GM21619 (cell line): Measurements from ENCODE around the gene RMDN3.

ENCODE experiments used
- ATAC-seq: cut with Tn5 transposase; IDR thresholded peaks from one replicate; pipeline ENCODE4 v1.9.1; 2021; ENCODE audit not compliant: unreplicated experiment

RMDN3 gene

DNA sequence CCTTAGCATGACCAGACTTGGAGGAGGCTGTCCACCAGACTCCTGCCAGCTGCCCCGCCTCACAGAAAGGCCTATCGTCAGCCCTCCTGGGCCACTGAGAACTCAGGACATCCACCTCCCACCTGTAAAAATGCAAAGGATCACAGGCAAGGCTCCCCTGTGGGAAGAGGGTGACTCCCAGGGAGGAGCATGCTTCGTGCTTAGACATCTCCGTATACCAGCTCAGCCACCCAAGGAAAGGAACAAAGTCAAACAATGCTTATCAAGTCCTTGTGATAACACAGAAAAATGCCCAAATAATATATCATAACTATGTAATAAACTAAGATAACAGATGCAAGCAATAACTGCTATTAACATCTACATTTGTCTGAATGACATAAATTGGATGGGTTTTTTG is 4.2 kb downstream of the RMDN3 start:
- no peak for ATAC-seq

DNA sequence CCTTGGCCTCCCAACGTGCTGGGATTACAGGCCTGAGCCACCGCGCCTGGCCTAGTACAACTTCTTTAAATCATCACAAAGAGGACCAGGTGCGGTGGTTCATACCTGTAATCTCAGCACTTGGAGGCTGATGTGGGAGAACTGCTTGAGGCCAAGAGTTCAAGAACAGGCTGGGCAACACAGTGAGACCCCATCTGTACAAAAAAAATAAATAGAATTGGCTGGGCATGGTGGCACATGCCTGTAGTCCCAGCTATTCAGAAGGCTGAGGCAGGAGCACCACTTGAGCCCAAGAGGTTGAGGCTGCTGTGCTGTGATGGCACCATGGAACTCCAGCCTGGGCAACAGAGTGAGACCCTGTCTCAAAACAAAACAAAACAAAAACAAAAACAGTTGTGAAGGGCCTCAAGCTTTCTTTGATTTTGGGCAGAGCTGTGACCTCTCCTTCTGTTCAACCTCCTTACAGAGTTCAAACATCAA is 5.9 kb downstream of the RMDN3 start:
- no peak for ATAC-seq

DNA sequence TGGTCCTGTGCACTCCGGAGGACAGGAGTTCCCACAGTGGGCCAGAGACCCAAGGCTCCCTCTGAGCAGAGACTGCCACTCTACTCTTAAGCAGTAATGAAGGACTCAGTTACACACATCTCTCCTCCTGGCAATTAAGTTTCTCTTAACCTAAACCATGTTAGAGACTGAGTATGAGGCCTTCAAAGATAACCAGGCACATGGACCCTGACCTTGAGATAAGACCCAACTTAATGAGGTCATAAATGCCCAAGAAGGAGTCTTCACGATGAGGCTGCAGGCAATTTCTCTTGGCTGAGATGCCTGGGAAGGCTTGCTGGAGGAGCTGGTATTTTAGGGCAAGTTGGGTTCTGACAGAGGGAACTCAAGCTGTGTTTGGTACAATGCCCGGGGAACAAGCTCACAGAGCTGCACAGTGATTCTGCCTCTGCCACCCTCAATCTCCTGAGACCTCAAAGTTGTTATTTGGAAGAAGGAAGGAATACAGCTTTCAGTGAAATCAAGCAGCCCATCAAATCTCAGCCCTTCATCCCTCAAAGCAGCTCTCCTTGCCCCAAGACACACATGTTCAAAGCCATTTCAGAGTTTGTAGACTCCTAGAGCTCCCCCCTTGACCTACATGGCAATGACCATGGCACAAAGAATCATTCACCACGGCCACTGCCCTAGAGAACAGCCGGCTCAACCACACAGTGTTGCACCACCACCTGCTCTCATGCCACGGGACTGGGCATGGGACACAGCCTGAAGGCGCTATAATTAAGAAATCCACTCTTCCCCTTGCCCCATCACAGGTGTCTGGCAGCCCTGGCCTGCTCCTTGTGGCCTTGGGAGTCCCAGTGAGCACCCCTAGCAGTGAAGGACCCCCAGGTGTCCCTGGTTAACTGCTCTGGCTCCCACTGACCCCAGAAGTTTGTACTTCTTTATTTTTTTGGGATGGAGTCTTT is 7.1 kb downstream of the RMDN3 start:
- ATAC-seq, result no peak

DNA sequence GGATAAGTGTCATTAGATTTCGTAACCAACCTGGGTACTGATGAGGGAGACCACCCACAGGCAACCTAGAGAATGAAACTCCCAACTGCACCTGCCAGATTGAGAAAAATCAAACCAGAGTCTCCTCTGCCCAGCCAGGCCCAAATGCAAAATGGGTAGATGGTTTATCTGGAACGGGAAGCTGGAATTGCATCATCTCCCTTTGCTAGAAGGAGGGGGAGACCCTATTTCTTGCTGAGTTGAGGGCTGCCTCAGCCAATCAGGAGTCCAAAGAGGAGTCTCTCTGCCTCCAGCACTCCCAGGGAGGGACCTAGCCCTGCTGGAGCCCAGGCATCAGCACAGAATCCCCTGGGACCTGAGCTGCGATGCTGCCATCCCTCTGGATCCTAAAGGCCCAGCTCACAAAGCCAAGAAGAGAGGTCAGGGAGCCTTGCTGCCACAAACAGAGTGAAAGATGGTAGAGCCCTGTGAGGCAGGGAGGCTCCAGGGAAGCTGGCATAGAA is 8.1 kb downstream of the RMDN3 start:
- no peak for ATAC-seq

DNA sequence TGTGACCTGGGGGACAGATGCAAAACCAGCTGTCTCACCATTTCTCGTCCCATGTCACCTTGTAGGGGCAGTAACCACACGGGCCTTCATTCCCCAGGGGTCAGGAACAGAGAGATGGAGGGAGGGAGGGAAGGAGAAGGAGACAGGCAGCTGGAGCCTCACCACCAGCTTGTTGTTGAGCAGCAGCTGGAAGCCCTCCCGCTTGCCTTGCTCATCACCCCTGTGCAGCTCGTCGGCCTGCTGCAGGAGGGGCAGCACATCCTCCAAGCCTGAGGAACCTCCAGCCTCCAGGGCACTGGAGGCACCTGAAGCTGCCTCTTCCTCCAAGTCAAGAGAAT is 10.3 kb downstream of the RMDN3 start:
- ATAC-seq, result no peak

DNA sequence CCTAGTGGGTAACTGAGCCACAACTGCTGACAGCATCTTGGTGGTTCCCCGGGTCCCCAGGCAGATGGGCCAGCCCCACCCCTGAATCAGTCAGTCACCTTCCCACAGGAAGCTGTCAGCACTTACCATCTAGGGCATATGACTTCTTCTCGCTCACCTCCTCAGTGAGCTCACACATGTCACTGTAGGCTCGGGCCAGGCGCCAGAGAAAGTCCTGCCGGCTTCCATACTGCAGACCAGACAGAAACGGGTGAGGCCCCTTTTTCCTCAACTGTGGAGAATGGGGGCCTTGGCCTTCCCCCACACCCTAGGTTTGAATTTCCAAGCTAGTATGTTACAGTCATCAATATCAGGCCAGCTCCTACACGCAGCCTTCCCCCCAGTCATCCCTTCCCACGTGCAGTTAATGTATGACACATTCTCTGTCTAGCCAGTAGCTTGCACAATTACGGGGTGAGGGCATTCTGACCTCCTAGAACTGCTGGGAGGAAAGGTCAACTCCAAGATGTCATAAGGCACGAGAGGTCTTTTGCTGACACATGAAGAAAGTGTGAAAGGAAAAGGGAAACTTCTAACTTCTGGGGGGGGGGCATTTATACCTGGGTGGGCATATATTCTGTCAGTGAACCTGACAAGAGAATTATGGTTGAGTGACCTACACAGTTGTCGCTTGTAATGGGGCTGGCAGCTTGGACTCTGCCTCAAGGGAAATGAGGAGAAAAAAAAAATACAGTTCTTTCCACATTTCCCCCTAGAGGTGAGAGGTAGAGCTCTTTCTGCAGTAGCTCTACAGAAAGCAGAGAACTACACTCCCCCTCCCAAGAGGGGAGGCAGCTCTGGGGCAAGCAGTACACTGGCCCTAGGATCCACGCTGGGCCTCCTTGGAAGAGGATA is 10.9 kb downstream of the RMDN3 start:
- ATAC-seq, result no peak

DNA sequence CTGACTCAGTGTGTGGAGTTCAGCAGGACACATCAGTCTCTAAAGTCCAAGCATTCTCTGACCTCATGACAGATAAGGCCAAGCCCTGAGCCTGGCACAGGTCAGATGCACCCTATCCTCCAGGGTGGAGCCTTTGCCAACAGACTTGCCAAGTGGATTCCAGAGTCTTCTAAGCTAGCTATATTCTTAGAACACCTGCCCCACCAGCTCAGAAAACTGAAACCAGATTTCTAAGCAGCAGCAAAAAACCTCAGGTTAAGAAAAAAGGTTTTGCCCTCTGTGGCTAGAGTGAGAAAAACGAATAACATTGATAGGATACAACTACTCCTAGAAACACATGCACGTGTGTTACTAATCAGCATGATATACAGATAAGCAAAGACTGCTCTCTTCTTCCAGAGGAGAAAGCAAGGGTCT is 11.6 kb downstream of the RMDN3 start:
- ATAC-seq, result no peak

DNA sequence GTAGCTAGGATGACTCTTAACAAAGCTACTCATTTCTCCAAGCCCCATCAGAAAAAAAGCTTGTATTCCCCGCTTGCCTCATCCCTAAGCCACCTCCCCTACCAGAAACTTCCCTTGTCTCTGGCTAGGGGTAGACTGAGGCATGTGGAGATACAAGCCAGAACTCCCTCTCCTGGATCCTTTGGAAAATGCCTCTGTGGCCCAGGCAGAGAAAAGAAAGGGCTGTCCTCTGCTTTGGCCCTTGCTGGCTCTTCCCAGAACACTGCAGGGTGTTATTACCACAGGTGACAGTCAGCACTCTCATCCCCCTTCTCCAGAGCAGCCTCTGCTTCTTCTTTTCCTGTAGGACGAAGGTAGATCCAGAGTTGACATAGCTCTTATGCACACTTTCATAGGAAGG is 15.2 kb downstream of the RMDN3 start:
- no peak for ATAC-seq

DNA sequence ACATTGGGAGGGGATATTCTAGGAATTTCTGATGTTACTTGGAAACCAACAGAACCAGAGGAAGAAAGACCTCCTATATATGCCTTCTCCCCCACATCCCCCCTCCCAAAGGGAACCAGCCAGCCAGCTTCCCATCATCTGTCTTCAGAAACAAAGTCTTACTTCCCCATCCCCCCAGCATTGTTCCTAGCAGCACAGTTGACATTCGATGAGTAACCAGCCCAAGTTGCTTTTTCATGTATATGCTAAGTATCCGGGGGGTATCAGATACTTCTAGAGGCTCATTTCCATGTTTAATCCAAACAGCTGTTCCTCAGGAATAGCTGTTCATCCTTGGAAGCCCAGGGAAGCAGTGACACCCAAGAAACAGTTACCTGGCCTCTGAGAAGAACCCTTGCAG is 16.0 kb downstream of the RMDN3 start:
- no peak for ATAC-seq

DNA sequence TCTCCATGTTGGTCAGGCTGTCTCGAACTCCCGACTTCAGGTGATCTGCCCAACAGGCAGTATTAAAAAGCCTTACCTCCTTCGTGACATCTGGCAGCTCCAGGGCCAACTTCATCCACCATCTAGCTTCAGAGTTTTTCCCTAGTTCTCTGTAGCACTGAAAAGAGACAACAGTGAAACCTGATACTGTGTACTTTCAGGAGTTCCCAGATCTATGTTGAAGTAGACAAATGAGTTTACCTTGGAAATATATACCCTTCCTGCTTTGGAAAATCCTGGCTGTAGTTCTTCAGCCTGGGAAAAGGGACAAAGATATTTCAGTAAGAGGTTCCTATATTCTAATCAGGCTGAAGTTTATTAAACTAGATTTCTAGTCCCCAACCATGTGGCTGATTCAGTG is 18.0 kb downstream of the RMDN3 start:
- ATAC-seq, result no peak

DNA sequence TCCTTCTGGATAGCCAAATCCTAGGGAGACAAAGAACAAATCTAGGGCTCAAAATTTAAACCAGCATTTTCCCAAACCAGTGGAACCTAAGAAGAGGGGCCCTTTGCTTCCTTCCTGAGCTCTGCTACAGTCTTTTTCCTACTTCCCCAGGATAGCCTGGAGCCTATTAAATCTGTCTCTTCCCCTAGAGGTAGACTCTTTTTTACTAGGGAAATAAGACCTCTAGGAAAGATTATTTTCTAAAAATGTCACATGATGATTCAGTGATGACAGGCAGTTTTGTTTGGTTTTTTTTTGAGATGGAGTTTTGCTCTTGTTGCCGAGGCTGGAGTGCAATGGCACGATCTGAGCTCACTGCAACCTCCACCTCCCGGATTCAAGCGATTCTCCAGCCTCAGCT is 18.5 kb downstream of the RMDN3 start:
- ATAC-seq, result no peak

DNA sequence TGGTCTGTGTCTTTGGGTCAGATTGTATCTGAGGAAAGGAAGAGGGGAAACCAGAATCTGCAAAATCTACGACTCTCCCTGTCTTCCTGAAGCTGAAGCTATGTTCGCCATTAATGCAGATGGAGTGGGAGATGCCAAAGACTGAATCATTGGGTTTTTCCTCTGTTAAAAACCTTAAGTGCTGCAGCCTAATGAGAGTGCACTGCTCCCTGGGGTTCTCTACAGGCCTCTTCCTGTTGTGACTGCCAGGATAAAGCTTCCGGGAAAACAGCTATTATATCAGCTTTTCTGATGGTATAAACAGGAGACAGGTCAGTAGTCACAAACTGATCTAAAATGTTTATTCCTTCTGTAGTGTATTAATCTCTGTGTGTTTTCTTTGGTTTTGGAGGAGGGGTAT is 24.0 kb downstream of the RMDN3 start:
- ATAC-seq, result no peak

DNA sequence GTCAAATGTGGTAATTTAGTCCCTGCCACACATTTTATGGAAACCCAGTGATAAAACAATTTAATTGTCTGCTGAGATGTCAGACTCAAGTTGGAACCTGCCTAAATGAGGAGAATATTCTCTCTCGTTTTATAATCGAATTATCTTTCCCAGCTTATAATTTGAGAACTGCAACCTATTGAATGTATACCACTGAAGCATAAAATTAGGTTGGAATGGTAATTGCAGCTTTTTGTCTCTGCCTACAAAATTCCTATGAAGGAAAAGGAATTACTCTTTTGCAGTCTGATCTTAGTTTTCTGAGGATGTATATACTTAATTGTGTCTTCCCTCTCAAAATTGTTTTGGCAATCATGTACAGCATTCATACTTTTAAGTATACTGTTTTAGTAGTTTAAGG is 31.1 kb downstream of the RMDN3 start:
- no peak for ATAC-seq

DNA sequence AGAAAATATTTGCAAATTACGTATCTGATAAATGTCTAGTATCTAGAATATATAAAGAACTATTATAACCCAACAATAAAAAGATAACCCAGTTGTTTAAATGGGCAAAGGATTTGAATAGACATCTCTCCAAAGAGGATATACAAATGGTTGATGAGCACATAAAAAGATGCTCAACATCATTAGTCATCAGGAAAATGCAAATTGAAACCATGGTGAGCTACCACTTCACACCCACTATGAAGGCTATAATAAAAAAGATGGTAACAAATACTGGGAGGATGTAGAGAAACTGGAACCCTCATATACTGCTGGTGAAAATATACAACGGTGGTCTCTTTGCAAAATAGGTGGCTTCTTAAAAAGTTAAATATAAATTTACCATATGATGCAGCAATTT is 32.1 kb downstream of the RMDN3 start:
- ATAC-seq, result no peak

DNA sequence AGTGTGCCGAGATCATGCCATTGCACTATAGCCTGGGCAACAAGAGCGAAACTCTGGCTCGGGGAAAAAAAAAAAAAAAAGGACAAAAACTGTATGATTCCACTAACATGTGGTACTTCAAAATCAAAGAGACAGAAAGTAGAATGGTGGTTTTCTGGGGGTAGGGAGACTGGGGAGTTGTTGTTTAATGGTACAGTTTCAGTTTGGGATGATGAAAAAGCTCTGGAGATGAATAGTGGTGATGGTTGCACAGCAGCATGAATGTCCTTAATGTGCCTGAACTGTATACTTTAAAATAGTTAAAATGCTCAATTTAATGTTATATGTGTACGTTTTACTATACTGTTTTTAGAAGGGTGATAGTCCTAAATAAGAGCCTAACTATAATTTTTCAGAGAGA is 32.7 kb downstream of the RMDN3 start:
- no peak for ATAC-seq

DNA sequence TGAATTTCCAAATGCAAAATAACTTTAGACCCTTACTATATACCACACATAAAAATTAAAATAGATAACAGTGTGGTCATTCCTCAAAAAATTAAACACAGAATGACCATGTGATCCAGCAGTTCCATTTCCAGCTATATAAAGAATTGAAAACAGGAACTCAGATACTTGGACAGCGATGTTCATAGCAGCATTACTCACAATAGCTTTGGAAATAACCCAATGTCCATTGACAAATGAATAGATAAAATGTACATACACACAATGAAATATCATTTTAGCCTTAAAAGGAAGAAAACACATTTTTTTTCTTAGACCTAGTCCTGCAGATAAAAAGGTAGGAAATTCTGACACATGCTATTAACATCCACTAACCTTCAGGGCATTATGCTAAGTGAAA is 33.4 kb downstream of the RMDN3 start:
- ATAC-seq, result no peak

DNA sequence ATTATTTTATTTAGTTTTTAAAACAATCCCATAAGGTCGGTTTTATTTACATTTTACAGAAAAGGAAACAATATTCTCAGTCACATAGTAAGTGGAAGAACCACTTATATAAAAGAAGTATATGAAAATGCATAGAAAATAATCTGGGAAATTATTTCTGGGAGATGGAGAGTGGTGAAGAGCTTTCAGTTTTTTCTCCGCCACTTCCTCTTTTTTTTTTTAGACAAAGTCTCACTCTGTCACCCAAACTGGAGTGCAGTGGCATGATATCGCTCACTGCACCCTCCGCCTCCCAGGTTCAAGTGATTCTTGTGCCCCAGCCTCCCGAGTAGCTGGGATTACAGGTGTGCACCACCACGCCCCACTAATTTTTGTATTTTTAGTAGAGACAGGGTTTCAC is 38.9 kb downstream of the RMDN3 start:
- ATAC-seq, result no peak

DNA sequence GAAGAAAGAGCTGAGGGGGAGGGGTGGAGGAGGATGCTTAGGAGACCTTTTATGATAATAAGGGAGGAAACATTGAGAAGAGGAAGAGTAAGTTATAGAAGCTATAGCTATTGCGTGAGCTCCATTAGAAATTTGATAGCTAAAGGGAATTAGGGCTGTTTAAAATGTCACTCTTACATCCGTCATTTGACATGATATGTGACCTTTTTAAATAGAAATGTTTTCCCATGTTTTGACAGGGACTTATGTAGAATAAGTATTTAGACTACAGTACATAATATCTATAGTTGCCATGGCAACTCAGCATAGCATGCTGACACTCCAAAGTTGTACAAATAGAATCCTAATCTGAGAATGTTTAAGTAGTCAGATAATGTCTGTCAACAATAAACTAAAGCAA is 40.9 kb downstream of the RMDN3 start:
- ATAC-seq, result no peak

DNA sequence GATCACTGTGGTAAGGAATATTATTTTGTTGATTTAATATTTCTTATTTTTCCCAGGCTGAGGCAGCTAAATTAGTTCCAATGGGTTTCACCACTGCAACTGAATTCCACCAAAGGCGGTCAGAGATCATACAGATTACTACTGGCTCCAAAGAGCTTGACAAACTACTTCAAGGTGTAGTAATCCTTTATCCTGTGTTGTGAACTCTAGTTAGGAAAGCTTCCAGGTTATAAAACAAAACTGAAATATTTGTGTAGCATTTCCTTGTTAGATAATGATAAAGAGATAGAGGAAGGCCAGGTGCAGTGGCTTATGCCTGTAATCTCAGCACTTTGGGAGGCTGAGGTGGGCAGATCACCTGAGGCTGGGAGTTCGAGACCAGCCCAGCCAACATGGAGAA is 48.9 kb downstream of the RMDN3 start:
- no peak for ATAC-seq

DNA sequence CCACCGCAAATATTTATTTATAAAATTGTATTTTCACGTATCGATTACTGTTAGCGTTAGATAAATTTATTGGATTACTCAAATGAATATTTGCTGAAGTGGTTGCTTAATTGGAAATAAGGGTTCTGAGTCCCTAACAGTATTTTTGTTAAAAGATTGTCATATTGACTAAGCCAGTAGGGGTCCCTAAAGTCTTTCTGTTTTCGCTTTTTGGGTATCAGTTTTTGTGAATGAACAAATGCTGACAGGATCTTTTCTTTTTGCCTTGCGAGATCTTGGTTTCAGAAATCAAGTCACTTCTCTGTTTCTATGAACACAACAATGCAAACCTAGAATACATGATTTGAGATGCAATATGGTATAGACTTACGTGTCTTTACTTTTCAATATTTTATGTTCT is 53.0 kb downstream of the RMDN3 start:
- no peak for ATAC-seq

DNA sequence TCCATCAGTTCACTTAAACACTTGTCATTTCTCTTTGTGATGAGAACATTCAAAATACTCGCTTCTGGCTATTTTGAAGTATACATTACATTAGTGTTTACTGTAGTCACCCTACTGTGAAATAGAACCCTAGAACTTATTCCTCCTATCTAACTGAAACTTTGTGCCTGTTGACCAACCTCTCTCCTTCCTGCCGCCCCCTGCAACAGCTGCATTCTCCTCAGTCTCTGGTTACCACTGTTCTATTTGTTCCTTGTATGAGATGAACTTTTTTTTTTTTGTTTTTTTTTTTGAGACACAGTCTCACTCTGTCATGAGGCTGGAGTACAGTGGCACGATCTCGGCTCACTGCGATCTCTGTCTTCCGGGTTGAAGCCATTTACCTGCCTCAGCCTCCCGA is 57.1 kb downstream of the RMDN3 start:
- ATAC-seq, result no peak

DNA sequence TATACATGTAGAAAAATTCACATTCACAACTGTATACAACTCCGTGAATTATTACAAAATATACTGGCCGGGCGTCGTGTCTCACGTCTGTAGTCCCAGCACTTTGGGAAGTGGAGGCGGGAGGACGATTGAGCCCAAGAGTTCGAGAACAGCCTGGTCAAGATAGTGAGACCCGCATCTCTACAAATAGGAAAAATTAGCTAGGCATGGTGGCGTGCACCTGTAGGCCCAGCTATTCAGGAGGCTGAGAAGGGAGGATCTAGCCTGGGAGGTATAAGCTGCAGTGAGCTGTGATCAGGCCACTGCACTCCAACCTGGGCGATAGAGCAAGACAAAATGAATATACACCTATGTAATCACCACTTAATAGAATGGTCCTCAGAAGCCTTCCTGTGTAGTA is 58.8 kb downstream of the RMDN3 start:
- ATAC-seq, result no peak
